GM18519 (cell line): ENCODE results near the gene ALDH3B2.
"Not testable (repeated sequence)": the region's sequence is repeated elsewhere in the genome, so short reads cannot be mapped to it uniquely, and the experiment has no call there.

ENCODE experiments used
- ATAC-seq: cut with Tn5 transposase; IDR thresholded peaks from one replicate; pipeline ENCODE4 v1.9.1; 2021; ENCODE audit warnings: mild to moderate bottlenecking, moderate library complexity; ENCODE audit not compliant: unreplicated experiment, low FRiP score

The ALDH3B2 gene

GRCh38 chr11:67645521-67646461, 28.6 kb downstream of the ALDH3B2 start:
- ATAC-seq = no peak

DNA sequence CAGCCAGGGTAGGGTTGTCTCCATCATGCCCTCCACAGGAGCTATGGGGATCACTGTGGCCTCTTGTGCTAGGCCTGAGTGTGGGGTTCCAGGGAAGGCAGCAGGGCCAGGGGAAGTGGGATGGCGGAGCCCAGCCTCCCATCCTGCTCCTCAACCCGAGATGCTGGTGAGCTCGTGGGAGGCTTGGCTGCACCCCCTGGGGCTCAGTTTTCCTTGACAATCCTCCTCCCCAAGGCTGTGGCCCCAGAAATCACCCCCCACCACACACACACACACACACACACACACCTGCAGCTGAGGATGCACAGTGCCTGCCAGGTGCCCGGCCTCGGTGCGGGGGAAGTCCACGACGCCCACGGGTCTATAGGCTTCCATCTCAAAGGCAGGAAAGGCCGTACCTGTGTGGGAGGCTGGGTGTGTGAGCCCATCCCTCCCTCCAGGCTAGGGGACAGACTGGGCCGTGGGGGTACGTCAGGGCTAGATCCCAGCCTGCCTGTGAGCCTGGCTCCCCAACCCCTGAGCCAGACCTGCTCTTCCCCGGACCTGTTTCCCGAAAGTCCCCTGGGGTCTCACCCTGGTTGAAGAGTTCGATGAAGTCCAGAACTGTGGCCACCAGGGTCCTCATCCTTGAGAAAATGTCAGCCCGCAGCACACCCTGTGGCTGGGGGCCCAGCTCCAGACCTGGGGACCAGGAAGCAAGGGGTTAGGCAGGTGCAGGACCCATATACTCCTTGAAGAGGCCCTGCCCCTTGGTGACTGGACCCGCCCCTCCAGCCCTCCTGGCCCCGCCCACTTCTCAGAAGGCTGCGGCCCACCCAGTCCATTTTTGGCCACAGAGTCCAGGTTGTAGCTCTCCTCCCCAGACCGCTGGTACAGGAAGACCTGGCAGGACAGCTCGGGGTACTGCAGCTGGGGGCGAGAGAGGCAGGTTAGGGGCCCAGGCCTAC, 29.7 kb downstream of the ALDH3B2 start:
- no peak for ATAC-seq

- ATAC-seq = no peak
Observed at GRCh38 chr11:67644042-67644441, 30.4 kb downstream of the ALDH3B2 start.

- no peak for ATAC-seq
Observed at GRCh38 chr11:67642173-67643120, 32.0 kb downstream of the ALDH3B2 start.

DNA sequence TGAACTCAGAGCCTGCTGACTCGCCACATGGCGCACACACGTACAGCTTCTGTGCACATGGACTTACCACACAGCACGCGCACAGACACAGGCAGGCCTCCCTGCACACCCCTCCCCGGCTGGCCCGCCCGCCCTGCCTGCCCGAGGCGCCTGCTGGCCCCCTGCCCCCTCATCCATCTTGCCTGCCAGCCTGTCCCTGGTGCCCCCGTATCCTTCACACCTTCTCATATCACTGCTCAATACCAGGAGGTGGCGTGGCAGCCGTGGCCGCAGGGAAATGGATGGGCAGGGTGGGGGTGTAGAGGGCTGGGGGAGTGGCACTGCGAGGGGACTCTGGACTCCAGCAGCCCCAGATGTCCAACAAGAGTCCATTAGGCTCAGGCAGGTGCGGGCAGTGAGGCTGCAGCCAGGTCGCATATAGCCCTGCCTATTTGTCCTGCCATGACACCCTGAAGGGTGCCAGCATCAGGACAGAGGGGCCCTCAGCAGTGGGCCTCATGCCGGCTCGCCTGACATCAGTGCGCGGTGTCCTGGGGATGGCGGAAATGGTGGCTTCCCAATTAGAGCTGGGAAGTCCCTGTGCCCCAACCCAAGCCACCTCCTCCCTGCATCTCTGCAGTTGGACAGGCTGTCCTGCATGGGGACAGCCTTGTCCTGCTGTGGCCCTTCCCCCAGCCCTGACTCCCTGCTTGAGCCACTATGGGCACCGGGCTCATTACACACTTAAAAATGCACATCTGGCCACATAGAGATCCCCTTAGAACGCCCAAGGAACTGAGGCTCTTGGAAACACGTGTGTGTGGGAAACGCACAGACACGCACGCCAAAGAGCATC, 32.9 kb downstream of the ALDH3B2 start:
- no peak for ATAC-seq

DNA sequence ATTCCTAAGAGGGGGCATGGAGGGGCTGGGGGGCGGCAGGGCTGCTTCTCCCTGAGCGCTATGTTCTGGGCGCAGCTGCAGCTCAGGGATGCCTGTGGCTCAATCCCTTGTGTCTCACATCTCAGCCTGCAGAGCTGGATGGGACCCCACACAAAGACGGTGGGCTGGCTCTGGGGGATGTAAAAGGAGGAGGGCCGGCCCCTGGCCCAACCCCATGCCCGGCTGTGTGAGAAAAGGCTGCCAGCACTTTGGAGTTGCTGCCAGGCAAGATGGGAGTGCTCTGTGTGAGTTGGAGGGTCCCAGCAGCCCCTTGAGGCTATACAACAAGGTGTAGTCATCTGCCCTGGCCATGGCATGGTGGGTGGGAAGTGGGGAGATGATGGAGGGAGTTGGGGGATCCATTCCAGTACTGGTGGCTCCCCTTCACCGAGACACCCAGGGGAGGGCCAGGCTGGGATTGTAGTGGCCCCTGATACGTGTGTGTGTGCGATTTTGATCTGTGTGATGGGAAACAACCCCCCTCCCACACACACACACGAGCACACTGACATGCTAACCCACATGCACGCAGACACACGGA, 33.6 kb downstream of the ALDH3B2 start:
- no peak for ATAC-seq

DNA sequence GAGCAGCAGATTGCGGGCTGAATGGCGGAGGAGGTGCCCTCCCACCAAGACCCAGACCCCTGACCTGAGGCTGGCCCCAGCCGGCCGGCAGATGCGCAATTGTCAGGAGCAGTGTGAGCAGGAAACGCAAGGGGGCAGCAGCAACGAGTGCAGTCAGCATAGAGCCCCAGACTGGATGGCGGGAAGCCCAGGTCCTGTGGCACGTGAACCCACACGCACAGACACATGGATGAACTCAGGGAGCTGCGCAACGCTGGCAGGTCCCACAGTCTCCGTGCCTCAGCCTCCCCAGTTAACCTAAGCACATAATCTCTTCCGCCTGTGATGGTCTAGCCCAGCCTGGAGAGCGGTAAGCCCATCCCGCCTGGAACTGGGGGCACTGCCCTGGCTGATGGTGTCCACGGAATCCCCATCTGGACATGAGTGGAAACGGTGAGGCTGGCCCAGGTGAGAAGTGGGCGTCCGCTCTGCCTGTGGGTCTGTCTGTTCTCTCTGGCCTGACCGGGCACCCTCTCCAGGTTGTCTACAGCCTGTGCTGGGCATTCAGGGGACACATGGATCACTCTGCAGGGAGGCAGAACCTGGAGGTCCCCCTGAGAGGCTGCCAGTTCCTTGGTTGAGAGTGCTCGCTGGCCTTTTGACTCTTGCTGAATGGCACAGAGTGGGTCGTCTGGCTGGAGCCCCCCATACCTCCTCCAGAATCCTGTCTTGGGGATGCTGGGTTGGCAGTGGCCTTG, 34.2 kb downstream of the ALDH3B2 start:
- no peak for ATAC-seq

DNA sequence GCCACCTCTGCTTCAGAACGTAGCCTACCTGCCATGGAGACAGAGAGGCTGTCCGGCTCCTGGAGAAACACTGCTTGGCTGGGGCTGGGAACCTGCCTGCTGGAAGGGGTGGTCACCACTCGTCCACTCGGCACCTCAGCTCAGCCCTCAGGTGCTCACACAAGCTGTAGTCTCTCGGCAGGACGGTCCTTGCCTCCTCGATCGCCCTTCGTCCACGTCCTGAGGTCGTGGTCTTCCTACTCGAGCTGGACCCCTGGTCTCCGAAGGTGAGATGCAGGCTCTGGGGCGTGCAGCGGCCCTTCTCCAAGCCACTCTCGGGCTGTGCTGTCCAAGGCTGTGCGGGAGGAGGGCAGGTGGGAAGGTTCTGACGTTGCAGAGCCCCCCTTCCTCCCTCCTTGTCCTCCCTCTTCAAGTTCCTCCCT, 35.0 kb downstream of the ALDH3B2 start, which contains the start of gene TBX10:
Gene TBX10, minus strand, starts transcription at position 326 of the 422 bp plus-strand sequence. Its CDS starts 291 bp downstream, at position 35.
- ATAC-seq = no peak

DNA sequence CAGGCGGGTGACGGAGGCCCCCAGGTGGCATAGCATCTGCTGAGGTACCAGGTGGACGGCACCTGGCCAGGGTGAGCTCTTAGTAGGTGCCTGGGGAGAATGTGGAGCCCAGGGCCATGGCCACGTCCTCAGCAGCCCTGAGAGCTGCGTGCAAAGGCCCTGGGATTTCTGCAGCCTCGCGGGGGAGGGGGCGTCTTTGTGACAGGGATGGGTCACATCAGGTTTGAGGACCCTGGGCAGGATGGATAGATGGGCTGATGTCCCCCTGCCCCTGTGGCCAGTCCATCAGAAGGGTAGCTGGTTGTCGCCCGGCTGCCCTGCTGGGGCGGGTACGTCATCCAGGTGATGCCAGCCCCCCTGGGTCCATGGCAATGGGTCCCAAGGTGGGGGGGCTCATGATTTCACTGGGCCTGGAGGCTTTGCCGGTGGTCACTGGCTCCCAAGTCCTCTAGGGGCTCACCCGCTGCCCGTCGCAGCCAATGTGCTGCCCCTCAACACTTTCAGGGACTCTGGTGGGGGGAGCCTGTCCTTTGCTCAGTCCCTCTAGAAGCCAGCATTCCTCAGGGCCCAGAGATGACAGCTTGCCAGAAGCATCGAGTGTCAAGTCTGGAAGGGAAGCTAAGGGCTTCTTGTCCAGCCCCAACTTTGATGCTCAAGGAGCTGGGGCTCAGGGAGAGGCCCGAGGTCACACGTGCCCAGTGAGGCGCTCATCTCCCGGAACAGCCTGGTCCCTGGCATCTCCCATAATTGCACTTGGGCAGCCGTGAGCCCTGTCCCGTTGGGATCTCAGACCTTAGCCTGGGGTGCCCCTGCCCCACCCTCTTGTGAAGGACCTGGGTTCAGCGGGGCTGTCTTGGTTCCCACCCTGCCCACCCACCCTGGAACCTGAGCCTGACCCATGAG, 35.6 kb downstream of the ALDH3B2 start:
- no peak for ATAC-seq

- not testable (repeated sequence) for ATAC-seq
Observed at GRCh38 chr11:67637441-67637840, 37.0 kb downstream of the ALDH3B2 start.

- ATAC-seq = no peak
Observed at GRCh38 chr11:67636962-67637361, 37.5 kb downstream of the ALDH3B2 start.

GRCh38 chr11:67635231-67635521, 39.2 kb downstream of the ALDH3B2 start:
- no peak for ATAC-seq

- no peak for ATAC-seq
Observed at GRCh38 chr11:67634366-67635230, 39.8 kb downstream of the ALDH3B2 start.

DNA sequence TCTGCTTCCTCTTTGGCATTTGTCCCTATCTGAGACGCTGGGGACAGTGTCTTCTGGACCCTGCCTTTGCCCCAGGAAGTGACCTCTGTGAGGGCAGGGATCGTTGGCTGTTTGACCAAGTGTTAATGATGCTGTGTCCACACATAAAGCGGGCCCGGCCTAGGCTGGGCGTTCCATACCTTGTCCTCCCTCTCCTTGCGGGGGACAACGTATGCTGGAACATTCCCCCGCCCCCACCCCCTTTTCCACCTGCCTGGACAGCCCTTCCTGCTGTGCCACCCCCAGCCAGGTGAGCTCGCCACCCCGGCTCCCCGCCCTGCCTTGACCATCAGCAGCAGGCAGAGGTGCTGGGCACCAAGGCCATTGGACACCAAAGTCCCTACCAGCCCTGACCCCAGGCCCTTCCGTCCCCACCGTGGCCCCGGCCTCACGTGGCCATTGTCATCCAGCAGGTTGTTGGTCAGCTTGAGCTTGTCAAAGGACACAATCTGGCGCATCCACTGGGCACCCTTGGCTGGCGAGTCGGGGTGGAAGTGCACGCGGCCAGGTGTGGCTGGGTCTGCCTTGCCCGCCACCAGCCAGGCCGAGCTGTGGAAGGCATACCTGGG, 40.6 kb downstream of the ALDH3B2 start:
- ATAC-seq = no peak

DNA sequence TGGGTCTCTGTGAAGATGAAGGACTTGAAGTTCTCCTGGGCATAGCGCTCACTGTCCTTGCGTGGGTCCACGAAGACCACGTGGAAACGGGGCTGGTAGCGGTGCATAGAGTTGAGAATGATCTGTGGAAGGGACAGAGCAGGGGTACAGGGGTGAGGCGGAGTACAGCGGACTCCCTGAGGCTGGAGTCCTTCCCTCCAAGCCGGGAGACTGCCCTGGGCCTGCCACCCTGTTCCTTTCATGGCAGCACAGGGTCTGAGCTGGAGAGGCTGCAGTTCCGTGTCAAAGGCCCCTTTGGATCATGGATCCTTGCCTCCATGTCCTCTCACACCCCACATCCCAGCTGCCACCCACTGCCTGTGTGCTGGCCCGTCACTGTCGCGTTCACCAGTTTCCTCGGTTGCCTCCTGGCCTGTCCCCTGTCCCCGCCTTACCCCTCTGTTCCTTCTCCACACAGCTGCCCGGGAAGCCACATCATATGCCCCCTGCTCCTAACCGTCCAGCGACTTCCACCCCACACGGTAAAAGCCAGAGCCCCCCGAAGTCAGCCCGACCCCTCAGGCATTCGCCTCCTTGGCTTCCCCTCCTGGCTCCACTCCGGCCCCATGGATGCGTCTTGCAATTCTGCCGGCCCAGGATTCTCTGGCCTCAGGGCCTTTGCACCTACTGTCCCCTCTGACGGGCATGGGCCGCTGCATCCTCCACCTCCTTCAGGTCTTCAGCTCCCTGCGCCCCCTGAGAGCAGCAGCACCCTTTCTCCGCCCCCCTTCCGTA, 41.3 kb downstream of the ALDH3B2 start:
- no peak for ATAC-seq
